ENCODE data around the gene KRTAP13-2.

KRTAP13-2 gene

GRCh38 chr21:30372139-30372770, at the start of gene KRTAP13-2:
Gene KRTAP13-2 (minus strand): TSS chr21:30372271. CDS start chr21:30372213, 58 bp downstream.
- DNase-seq (ENCODE audit: low read depth): no peak

GRCh38 chr21:30415993-30416392, 43.9 kb upstream of the KRTAP13-2 start:
- no peak for DNase-seq (ENCODE audit: low read depth)

- no peak for DNase-seq (ENCODE audit: low read depth)
Observed at GRCh38 chr21:30408782-30409494, 36.9 kb upstream of the KRTAP13-2 start.

- no peak for DNase-seq (ENCODE audit: low read depth)
Observed at GRCh38 chr21:30395731-30396130, 23.7 kb upstream of the KRTAP13-2 start, which contains the start of gene KRTAP13-1. Gene KRTAP13-1 (plus strand): TSS chr21:30396031. CDS start chr21:30396087, 56 bp downstream.

- no peak for DNase-seq (ENCODE audit: low read depth)
Observed at GRCh38 chr21:30391492-30392025, 19.5 kb upstream of the KRTAP13-2 start.

- DNase-seq (ENCODE audit: low read depth): no peak
Observed at GRCh38 chr21:30382201-30382600, 10.1 kb upstream of the KRTAP13-2 start.

GRCh38 chr21:30355906-30356305, 16.2 kb downstream of the KRTAP13-2 start:
- no peak for DNase-seq (ENCODE audit: low read depth)

GRCh38 chr21:30354308-30355005, 17.6 kb downstream of the KRTAP13-2 start:
- no peak for DNase-seq (ENCODE audit: low read depth)

GRCh38 chr21:30351534-30351933, 20.5 kb downstream of the KRTAP13-2 start:
- no peak for DNase-seq (ENCODE audit: low read depth)

- DNase-seq (ENCODE audit: low read depth): no peak
Observed at GRCh38 chr21:30349572-30349971, 22.5 kb downstream of the KRTAP13-2 start.

- no peak for DNase-seq (ENCODE audit: low read depth)
Observed at GRCh38 chr21:30348506-30348905, 23.6 kb downstream of the KRTAP13-2 start, which contains the start of gene KRTAP23-1. Gene KRTAP23-1 (minus strand): TSS chr21:30348606. CDS start chr21:30348606, 0 bp downstream.

- no peak for DNase-seq (ENCODE audit: low read depth)
Observed at GRCh38 chr21:30345014-30345413, 27.1 kb downstream of the KRTAP13-2 start.

- no peak for DNase-seq (ENCODE audit: low read depth)
Observed at GRCh38 chr21:30340714-30341573, 31.1 kb downstream of the KRTAP13-2 start.

GRCh38 chr21:30338717-30339116, 33.4 kb downstream of the KRTAP13-2 start:
- DNase-seq (ENCODE audit: low read depth): no peak

GRCh38 chr21:30337772-30338171, 34.3 kb downstream of the KRTAP13-2 start:
- no peak for DNase-seq (ENCODE audit: low read depth)

GRCh38 chr21:30337276-30337744, 34.8 kb downstream of the KRTAP13-2 start, which contains the start of gene KRTAP27-1:
Gene KRTAP27-1 (minus strand): TSS chr21:30337694. CDS start chr21:30337668, 26 bp downstream.
- DNase-seq (ENCODE audit: low read depth): no peak

- no peak for DNase-seq (ENCODE audit: low read depth)
Observed at GRCh38 chr21:30336596-30336995, 35.5 kb downstream of the KRTAP13-2 start.

- DNase-seq (ENCODE audit: low read depth): no peak
Observed at GRCh38 chr21:30333736-30334135, 38.3 kb downstream of the KRTAP13-2 start.

GRCh38 chr21:30332681-30333080, 39.4 kb downstream of the KRTAP13-2 start:
- DNase-seq (ENCODE audit: low read depth): no peak

GRCh38 chr21:30329203-30329875, 42.7 kb downstream of the KRTAP13-2 start:
- no peak for DNase-seq (ENCODE audit: low read depth)

GRCh38 chr21:30326390-30326789, 45.7 kb downstream of the KRTAP13-2 start:
- no peak for DNase-seq (ENCODE audit: low read depth)

Data from stimulated activated CD8-positive, alpha-beta memory T cell treated with anti-CD3 and anti-CD28 coated beads, Interleukin-12 subunit alpha, Interleukin-12 subunit beta, amount 100 ng/mL, for 1 hour (primary cell).